Glutamatergic neuron (in vitro differentiated cells): ENCODE data around the gene EBLN2. TPM values are rescaled to one million over a fixed set of nuclear protein-coding genes. Genes with fewer than 3 reads are reported as not detected.

Source experiments
- DNase-seq: peaks from one replicate; pipeline ENCODE4 v3.0.0; 2022
- H3K27ac Mint-ChIP-seq: one replicate; pipeline ENCODE4 v1.8.0; 2020; ENCODE audit warnings: mild to moderate bottlenecking, mixed read lengths, inconsistent platforms; ENCODE audit not compliant: unreplicated experiment
- H3K27me3 Mint-ChIP-seq: one replicate; pipeline ENCODE4 v1.8.0; 2020; ENCODE audit warnings: mild to moderate bottlenecking, moderate library complexity, mixed read lengths, inconsistent platforms; ENCODE audit not compliant: unreplicated experiment
- H3K36me3 Mint-ChIP-seq: one replicate; pipeline ENCODE4 v1.8.0; 2020; ENCODE audit warnings: mild to moderate bottlenecking, mixed read lengths, inconsistent platforms; ENCODE audit not compliant: unreplicated experiment
- H3K4me1 Mint-ChIP-seq: one replicate; pipeline ENCODE4 v1.8.0; 2020; ENCODE audit warnings: mild to moderate bottlenecking, low read depth, mixed read lengths, inconsistent platforms; ENCODE audit not compliant: unreplicated experiment
- H3K4me3 Mint-ChIP-seq: one replicate; pipeline ENCODE4 v1.8.0; 2020; ENCODE audit warnings: mild to moderate bottlenecking, mixed read lengths, inconsistent platforms; ENCODE audit not compliant: unreplicated experiment
- H3K9me3 Mint-ChIP-seq: one replicate; pipeline ENCODE4 v1.8.0; 2020; ENCODE audit warnings: mild to moderate bottlenecking, moderate library complexity, mixed read lengths, inconsistent platforms; ENCODE audit not compliant: unreplicated experiment
- CTCF ChIP-seq: fragments of 200-600 bp; sonication (generic); IDR thresholded peaks from one replicate; pipeline ENCODE4 v1.5.0; 2021; ENCODE audit not compliant: partially characterized antibody, unreplicated experiment
- total RNA-seq: library from RNA; stranded (reverse); fragmentation: NEBNext Ultra II Directional; extraction: Animal tissue kit (Norgen Biotek cat#: 25700); gene quantifications from one replicate; pipeline ENCODE4 v1.2.1, GENCODE V29; 2021; ENCODE audit not compliant: unreplicated experiment

The EBLN2 gene
- total RNA-seq, 1 donor from 2014 or later = 5.7 TPM

- Mint-ChIP-seq H3K27me3 (no peaks in the 10 kb centered on the region), H3K4me3 (no peak overlapping the region), H3K4me1 (peaks cover 2% of the 10 kb centered on the region), H3K36me3 (no peaks in the 10 kb centered on the region), H3K9me3 (peaks cover 4% of the 10 kb centered on the region), H3K27ac (no peak overlapping the region)
- no peak for DNase-seq
- TF ChIP-seq CTCF = no peak
These were observed 8.5 kb downstream of the EBLN2 start for GRCh38 chr3:73069775-73070444.

DNA sequence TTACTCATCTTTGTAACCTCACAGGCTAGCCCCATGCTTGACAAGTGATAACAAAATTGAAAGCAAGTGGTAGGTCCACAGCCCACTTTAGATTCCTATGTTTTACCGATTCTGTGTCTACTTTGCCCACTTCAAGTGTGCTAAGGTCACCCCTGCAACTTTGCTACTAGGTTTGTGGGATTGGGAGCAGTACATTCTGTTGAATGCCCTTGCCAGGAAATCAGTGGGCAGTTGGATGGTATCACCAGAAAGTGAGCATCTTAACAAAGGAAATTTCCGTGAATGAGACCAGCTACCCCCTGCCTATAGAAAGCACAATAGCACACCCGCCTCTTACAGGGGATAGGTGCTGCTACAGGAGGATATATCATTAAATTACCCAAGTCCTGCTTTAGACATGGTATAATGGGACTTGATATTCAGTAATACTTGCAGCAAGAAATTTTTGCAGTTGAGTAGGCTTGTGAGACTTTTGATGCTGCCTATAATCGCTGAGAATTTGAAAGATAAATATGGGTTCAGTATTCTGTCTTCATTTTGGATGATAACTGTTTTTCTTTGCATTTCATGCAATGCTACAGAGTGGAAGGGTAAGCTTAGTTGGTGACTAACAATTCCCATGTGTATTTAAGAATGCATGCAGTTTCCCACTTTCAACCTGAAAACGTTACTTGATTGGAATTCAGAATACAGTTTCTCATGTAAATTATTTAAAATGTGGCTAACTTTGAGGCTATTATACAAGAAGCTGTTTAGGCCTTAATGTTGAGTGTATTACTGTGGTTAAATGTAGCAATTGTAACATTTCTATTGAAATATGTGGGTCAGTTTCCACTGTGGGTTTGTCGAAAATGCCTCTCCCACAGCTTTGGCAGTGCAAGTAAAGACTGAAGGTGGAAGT is 9.5 kb downstream of the EBLN2 start:
- Mint-ChIP-seq H3K4me3 (no peak overlapping the region), H3K27me3 (no peaks in the 10 kb centered on the region), H3K36me3 (no peaks in the 10 kb centered on the region), H3K27ac (no peak overlapping the region), H3K4me1 (peaks cover 2% of the 10 kb centered on the region), H3K9me3 (peaks cover 4% of the 10 kb centered on the region)
- TF ChIP-seq CTCF = no peak
- no peak for DNase-seq

- no peak for DNase-seq
- Mint-ChIP-seq H3K9me3 (peaks cover 4% of the 10 kb centered on the region), H3K27ac (no peak overlapping the region), H3K4me3 (no peak overlapping the region), H3K36me3 (no peaks in the 10 kb centered on the region), H3K27me3 (no peaks in the 10 kb centered on the region), H3K4me1 (peaks cover 2% of the 10 kb centered on the region)
- no peak for TF ChIP-seq CTCF
These were observed 10.5 kb downstream of the EBLN2 start for GRCh38 chr3:73071952-73072351.

DNA sequence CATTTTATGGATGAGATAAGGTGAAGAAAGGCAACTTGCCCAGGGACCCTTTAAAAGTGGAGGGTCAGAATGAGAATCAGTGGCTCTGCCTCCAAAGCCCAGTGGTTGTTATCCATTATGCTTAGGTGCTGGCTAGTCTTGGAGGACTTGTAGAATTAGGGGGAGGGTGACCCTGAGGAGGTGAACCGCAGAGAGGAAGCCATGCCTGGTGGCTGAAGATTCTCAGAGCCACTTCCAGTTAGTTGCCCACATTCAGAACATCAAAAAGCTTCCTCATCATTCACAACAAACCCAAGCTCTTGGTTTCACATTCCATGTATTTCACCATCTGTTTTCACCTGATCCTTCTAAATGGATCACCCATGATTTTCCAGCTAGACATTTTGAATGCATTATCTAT is 11.2 kb downstream of the EBLN2 start:
- Mint-ChIP-seq H3K4me3 (no peak overlapping the region), H3K4me1 (peaks cover 2% of the 10 kb centered on the region), H3K27me3 (no peaks in the 10 kb centered on the region), H3K27ac (no peak overlapping the region), H3K36me3 (no peaks in the 10 kb centered on the region), H3K9me3 (peaks cover 4% of the 10 kb centered on the region)
- DNase-seq = no peak
- no peak for TF ChIP-seq CTCF

- Mint-ChIP-seq H3K4me1 (peaks cover 2% of the 10 kb centered on the region), H3K4me3 (no peak overlapping the region), H3K9me3 (peaks cover 4% of the 10 kb centered on the region), H3K27me3 (no peaks in the 10 kb centered on the region), H3K27ac (no peak overlapping the region), H3K36me3 (no peaks in the 10 kb centered on the region)
- no peak for DNase-seq
- no peak for TF ChIP-seq CTCF
These were observed 11.7 kb downstream of the EBLN2 start for GRCh38 chr3:73073091-73073707.
